IPS-18a (cell line): Measurements from ENCODE around the gene D2HGDH.

Source experiments
- H3K27ac ChIP-seq: one replicate; pipeline ENCODE4 v1.5.1; 2013; ENCODE audit warnings: low read length
- H3K27me3 ChIP-seq: one replicate; pipeline ENCODE4 v1.6.1; 2013; ENCODE audit warnings: mild to moderate bottlenecking, low read length; ENCODE audit not compliant: control insufficient read depth, insufficient read depth
- H3K36me3 ChIP-seq: one replicate; pipeline ENCODE4 v1.6.1; 2013; ENCODE audit warnings: low read depth, low read length; ENCODE audit not compliant: control insufficient read depth
- H3K4me1 ChIP-seq: one replicate; pipeline ENCODE4 v1.6.1; 2013; ENCODE audit warnings: low read depth, low read length; ENCODE audit not compliant: control insufficient read depth
- H3K4me3 ChIP-seq: one replicate; pipeline ENCODE4 v1.5.1; 2013; ENCODE audit warnings: low read length
- H3K9ac ChIP-seq: one replicate; pipeline ENCODE4 v1.6.1; 2013; ENCODE audit warnings: mild to moderate bottlenecking, low read length, moderate library complexity
- H3K9me3 ChIP-seq: one replicate; pipeline ENCODE4 v1.6.1; 2013; ENCODE audit warnings: low read depth, low read length; ENCODE audit not compliant: control insufficient read depth

D2HGDH gene

GRCh38 chr2:241763551-241764274 is 29.3 kb downstream of the D2HGDH start:
- Histone ChIP-seq H3K27me3 (no peaks in the 10 kb centered on the region), H3K9ac (no peak overlapping the region), H3K27ac (no peak overlapping the region), H3K9me3 (no peaks in the 10 kb centered on the region), H3K4me3 (no peak overlapping the region), H3K36me3 (no peaks in the 10 kb centered on the region), H3K4me1 (no peaks in the 10 kb centered on the region)

- Histone ChIP-seq H3K9me3 (no peaks in the 10 kb centered on the region), H3K36me3 (no peaks in the 10 kb centered on the region), H3K4me3 (no peak overlapping the region), H3K27ac (no peak overlapping the region), H3K4me1 (no peaks in the 10 kb centered on the region), H3K9ac (no peak overlapping the region), H3K27me3 (no peaks in the 10 kb centered on the region)
Observed at GRCh38 chr2:241764275-241765241, 30.1 kb downstream of the D2HGDH start.

GRCh38 chr2:241767464-241768250 is 33.2 kb downstream of the D2HGDH start:
- H3K27me3 ChIP-seq: no peaks in the 10 kb centered on the region
- no peaks in the 10 kb centered on the region for H3K4me1 ChIP-seq
- no peak overlapping the region for H3K27ac ChIP-seq
- no peaks in the 10 kb centered on the region for H3K36me3 ChIP-seq
- H3K9me3 ChIP-seq: no peaks in the 10 kb centered on the region
- H3K9ac ChIP-seq: no peak overlapping the region
- H3K4me3 ChIP-seq: no peak overlapping the region

- Histone ChIP-seq H3K27ac (no peak overlapping the region), H3K36me3 (no peaks in the 10 kb centered on the region), H3K4me1 (no peaks in the 10 kb centered on the region), H3K9me3 (no peaks in the 10 kb centered on the region), H3K9ac (no peak overlapping the region), H3K27me3 (no peaks in the 10 kb centered on the region), H3K4me3 (no peak overlapping the region)
Observed at GRCh38 chr2:241768251-241768711, 33.9 kb downstream of the D2HGDH start.

- Histone ChIP-seq H3K36me3 (no peaks in the 10 kb centered on the region), H3K9me3 (no peaks in the 10 kb centered on the region), H3K27ac (no peak overlapping the region), H3K27me3 (no peaks in the 10 kb centered on the region), H3K4me3 (no peak overlapping the region), H3K4me1 (no peaks in the 10 kb centered on the region), H3K9ac (no peak overlapping the region)
Observed at GRCh38 chr2:241768850-241769249, 34.4 kb downstream of the D2HGDH start.

- Histone ChIP-seq H3K27me3 (no peaks in the 10 kb centered on the region), H3K9ac (no peak overlapping the region), H3K4me1 (no peaks in the 10 kb centered on the region), H3K4me3 (no peak overlapping the region), H3K9me3 (no peaks in the 10 kb centered on the region), H3K36me3 (no peaks in the 10 kb centered on the region), H3K27ac (no peak overlapping the region)
Observed at GRCh38 chr2:241769819-241770184, 35.4 kb downstream of the D2HGDH start.

GRCh38 chr2:241770185-241770935 is 35.9 kb downstream of the D2HGDH start:
- Histone ChIP-seq H3K27me3 (no peaks in the 10 kb centered on the region), H3K9me3 (no peaks in the 10 kb centered on the region), H3K4me1 (no peaks in the 10 kb centered on the region), H3K9ac (no peak overlapping the region), H3K4me3 (no peak overlapping the region), H3K36me3 (no peaks in the 10 kb centered on the region), H3K27ac (no peak overlapping the region)

- Histone ChIP-seq H3K4me1 (no peaks in the 10 kb centered on the region), H3K9ac (no peak overlapping the region), H3K9me3 (no peaks in the 10 kb centered on the region), H3K27me3 (no peaks in the 10 kb centered on the region), H3K4me3 (no peak overlapping the region), H3K27ac (no peak overlapping the region), H3K36me3 (no peaks in the 10 kb centered on the region)
Observed at GRCh38 chr2:241770936-241771285, 36.5 kb downstream of the D2HGDH start.

- Histone ChIP-seq H3K4me1 (no peaks in the 10 kb centered on the region), H3K9ac (no peak overlapping the region), H3K27ac (no peak overlapping the region), H3K9me3 (no peaks in the 10 kb centered on the region), H3K27me3 (no peaks in the 10 kb centered on the region), H3K36me3 (no peaks in the 10 kb centered on the region), H3K4me3 (no peak overlapping the region)
Observed at GRCh38 chr2:241771286-241772062, 37.0 kb downstream of the D2HGDH start.

GRCh38 chr2:241772063-241772499 is 37.7 kb downstream of the D2HGDH start:
- Histone ChIP-seq H3K27ac (no peak overlapping the region), H3K9ac (no peak overlapping the region), H3K4me3 (no peak overlapping the region), H3K27me3 (no peaks in the 10 kb centered on the region), H3K4me1 (no peaks in the 10 kb centered on the region), H3K36me3 (no peaks in the 10 kb centered on the region), H3K9me3 (no peaks in the 10 kb centered on the region)
